ENCODE measurements around the gene FRRS1L.

- TF ChIP-seq CTCF (conservative IDR thresholded peaks at IDR 0.05) (no peak), EZH2 (IDR thresholded peaks at IDR 0.05; ENCODE audit: low read depth) (no peak)
Observed at GRCh38 chr9:109101202-109101595, 65.8 kb downstream of the FRRS1L start.

All from PC-9 (cell line).